Upper lobe of left lung (tissue), 4 donors: ENCODE data around the gene BAIAP2L1.

ENCODE experiments used
- CTCF ChIP-seq, 6 experiments: fragments of 450-650 bp in 4 of 6; fragments of 200-600 bp in 2 of 6; sonication (generic) in 2 of 6; IDR thresholded peaks; one replicate each; pipeline ENCODE4 v1.5.1; 2016 to 2019; ENCODE audit warnings: antibody characterized with exemption in 6 of 6
- POLR2A ChIP-seq, 4 donors: fragments of 450-650 bp; IDR thresholded peaks; one replicate each; pipeline ENCODE4 v1.5.1; 2016 to 2017; ENCODE audit warnings: antibody characterized with exemption in 4 of 4, mild to moderate bottlenecking in 2 of 4
- POLR2AphosphoS5 ChIP-seq, 2 donors: sonication (generic); formaldehyde crosslinking; IDR thresholded peaks; one replicate each; pipeline ENCODE4 v1.5.1; 2017; ENCODE audit warnings: antibody characterized with exemption in 2 of 2

- TF ChIP-seq POLR2A (IDR thresholded peaks at IDR 0.05) (no peak), CTCF (IDR thresholded peaks at IDR 0.05) (no peak), POLR2AphosphoS5 (IDR thresholded peaks at IDR 0.05) (no peak)
Measured at GRCh38 chr7:98448766-98449165, 47.9 kb upstream of the BAIAP2L1 start.
